DMS114 treated with DMSO at 0.1 percent for 48 hours (cell line): ENCODE measurements around the gene ADGRD1.
"Not testable (repeated sequence)": the region's sequence is repeated elsewhere in the genome, so short reads cannot be mapped to it uniquely, and the experiment has no call there.

Source experiments
- DNase-seq: peaks from one replicate; lab custom pipeline; 2025; ENCODE audit not compliant: unreplicated experiment; lab: John Stamatoyannopoulos, UW

The ADGRD1 gene

GRCh38 chr12:130937063-130937462, 16.6 kb upstream of the ADGRD1 start:
- no peak for DNase-seq

- DNase-seq = not testable (repeated sequence)
These were observed 16.2 kb upstream of the ADGRD1 start for GRCh38 chr12:130937546-130937945.

- no peak for DNase-seq
These were observed 15.5 kb upstream of the ADGRD1 start for GRCh38 chr12:130938186-130938585.

- no peak for DNase-seq
These were observed 8.8 kb upstream of the ADGRD1 start for GRCh38 chr12:130944878-130945277.

- DNase-seq = no peak
These were observed 7.8 kb upstream of the ADGRD1 start for GRCh38 chr12:130945786-130946492.

GRCh38 chr12:130947028-130947613, 6.6 kb upstream of the ADGRD1 start:
- DNase-seq = no peak

- DNase-seq = no peak
These were observed 5.6 kb upstream of the ADGRD1 start for GRCh38 chr12:130948136-130948535.

- DNase-seq = no peak
These were observed 5.0 kb upstream of the ADGRD1 start for GRCh38 chr12:130948751-130949150.

GRCh38 chr12:130949806-130950205, 3.9 kb upstream of the ADGRD1 start:
- no peak for DNase-seq

GRCh38 chr12:130951636-130952035, 2.1 kb upstream of the ADGRD1 start:
- DNase-seq = no peak

GRCh38 chr12:130952171-130952954, 1.3 kb upstream of the ADGRD1 start:
- no peak for DNase-seq

- no peak for DNase-seq
These were observed 781 bp downstream of the ADGRD1 start for GRCh38 chr12:130954544-130954831.

- no peak for DNase-seq
These were observed 1.6 kb downstream of the ADGRD1 start for GRCh38 chr12:130955238-130955816.

- DNase-seq = no peak
These were observed 2.3 kb downstream of the ADGRD1 start for GRCh38 chr12:130956009-130956408.

- DNase-seq = no peak
These were observed 3.0 kb downstream of the ADGRD1 start for GRCh38 chr12:130956456-130957303.

GRCh38 chr12:130957304-130957621, 3.6 kb downstream of the ADGRD1 start:
- DNase-seq = no peak

- DNase-seq = no peak
These were observed 4.9 kb downstream of the ADGRD1 start for GRCh38 chr12:130958557-130959140.

GRCh38 chr12:130959632-130960031, 5.9 kb downstream of the ADGRD1 start:
- DNase-seq = no peak

- no peak for DNase-seq
These were observed 6.4 kb downstream of the ADGRD1 start for GRCh38 chr12:130960058-130960457.

GRCh38 chr12:130960787-130961186, 7.1 kb downstream of the ADGRD1 start:
- no peak for DNase-seq

- DNase-seq = no peak
These were observed 8.3 kb downstream of the ADGRD1 start for GRCh38 chr12:130961921-130962451.
